ENCODE results near the gene NCOR1. TPM values are rescaled to one million over a fixed set of nuclear protein-coding genes. Genes with fewer than 3 reads are reported as not detected.

NCOR1 gene
- total RNA-seq, 4 donors from 2014 or later: 96.9 to 158 (median 133) TPM

- no peak for TF ChIP-seq CTCF (IDR thresholded peaks at IDR 0.05; ENCODE audit: low read depth)
These were observed 190.1 kb downstream of the NCOR1 start for GRCh38 chr17:16025202-16025601.

- TF ChIP-seq CTCF (IDR thresholded peaks at IDR 0.05; ENCODE audit: low read depth): no peak
These were observed 191.5 kb downstream of the NCOR1 start for GRCh38 chr17:16023881-16024280.

- no peak for TF ChIP-seq CTCF (IDR thresholded peaks at IDR 0.05; ENCODE audit: low read depth)
These were observed 196.0 kb downstream of the NCOR1 start for GRCh38 chr17:16019347-16019746.

- no peak for TF ChIP-seq CTCF (IDR thresholded peaks at IDR 0.05; ENCODE audit: low read depth)
These were observed 201.4 kb downstream of the NCOR1 start for GRCh38 chr17:16013943-16014407.

- TF ChIP-seq CTCF (IDR thresholded peaks at IDR 0.05; ENCODE audit: low read depth): no peak
These were observed 207.9 kb downstream of the NCOR1 start for GRCh38 chr17:16007439-16007838.

- no peak for TF ChIP-seq CTCF (IDR thresholded peaks at IDR 0.05; ENCODE audit: low read depth)
These were observed 209.7 kb downstream of the NCOR1 start for GRCh38 chr17:16005636-16006035.

GRCh38 chr17:16003841-16004240 is 211.5 kb downstream of the NCOR1 start:
- no peak for TF ChIP-seq CTCF (IDR thresholded peaks at IDR 0.05; ENCODE audit: low read depth)

Data from subcutaneous adipose tissue (tissue), 4 donors.